Rectal smooth muscle tissue (tissue), 1 donor: ENCODE measurements around the gene RAB6A.
"Not testable (repeated sequence)": the region's sequence is repeated elsewhere in the genome, so short reads cannot be mapped to it uniquely, and the experiment has no call there.

ENCODE experiments used
- H3K27ac ChIP-seq: one replicate; pipeline ENCODE4 v1.7.0; 2013; ENCODE audit warnings: low read depth, low read length, inconsistent platforms
- H3K27me3 ChIP-seq: one replicate; pipeline ENCODE4 v1.7.0; 2013; ENCODE audit warnings: low read length; ENCODE audit not compliant: control insufficient read depth, insufficient read depth
- H3K36me3 ChIP-seq: one replicate; pipeline ENCODE4 v1.7.0; 2013; ENCODE audit warnings: low read length; ENCODE audit not compliant: control insufficient read depth, insufficient read depth
- H3K4me1 ChIP-seq: one replicate; pipeline ENCODE4 v1.7.0; 2013; ENCODE audit warnings: low read length; ENCODE audit not compliant: control insufficient read depth, insufficient read depth
- H3K4me3 ChIP-seq: one replicate; pipeline ENCODE4 v1.7.0; 2013; ENCODE audit warnings: low read length
- H3K9ac ChIP-seq: one replicate; pipeline ENCODE4 v1.7.0; 2013; ENCODE audit warnings: low read length

The RAB6A gene

GRCh38 chr11:73759610-73760134 lies 1.2 kb downstream of the RAB6A start:
- H3K27me3 ChIP-seq = no peaks in the 10 kb centered on the region
- peak overlapping the region; percentile 96 for H3K9ac ChIP-seq
- H3K4me3 ChIP-seq = peak overlapping the region; percentile 98
- peaks cover 12% of the 10 kb centered on the region for H3K4me1 ChIP-seq
- H3K27ac ChIP-seq = peak overlapping the region; percentile 97
- H3K36me3 ChIP-seq = no peaks in the 10 kb centered on the region

- no peaks in the 10 kb centered on the region for H3K27me3 ChIP-seq
These were observed 2.4 kb downstream of the RAB6A start for GRCh38 chr11:73758451-73758850.

GRCh38 chr11:73757598-73757997 lies 3.3 kb downstream of the RAB6A start:
- no peaks in the 10 kb centered on the region for H3K27me3 ChIP-seq
- no peak overlapping the region for H3K9ac ChIP-seq
- no peak overlapping the region for H3K4me3 ChIP-seq
- H3K36me3 ChIP-seq = no peaks in the 10 kb centered on the region
- H3K4me1 ChIP-seq = peaks cover 12% of the 10 kb centered on the region
- no peak overlapping the region for H3K27ac ChIP-seq

More at GRCh38 chr11:73758451-73758850, 2.4 kb downstream of the RAB6A start:
- H3K4me3 ChIP-seq = no peak overlapping the region
- H3K27ac ChIP-seq = no peak overlapping the region
- no peaks in the 10 kb centered on the region for H3K36me3 ChIP-seq
- H3K4me1 ChIP-seq = peaks cover 12% of the 10 kb centered on the region
- H3K9ac ChIP-seq = no peak overlapping the region

- no peaks in the 10 kb centered on the region for H3K27me3 ChIP-seq
- peaks cover 12% of the 10 kb centered on the region for H3K4me1 ChIP-seq
These were observed 5.2 kb downstream of the RAB6A start for GRCh38 chr11:73755670-73756069.

GRCh38 chr11:73753938-73754337 lies 6.9 kb downstream of the RAB6A start:
- Histone ChIP-seq H3K27ac (no peak overlapping the region), H3K36me3 (no peaks in the 10 kb centered on the region), H3K9ac (no peak overlapping the region), H3K4me3 (no peak overlapping the region), H3K27me3 (no peaks in the 10 kb centered on the region), H3K4me1 (peaks cover 6% of the 10 kb centered on the region)

More at GRCh38 chr11:73755670-73756069, 5.2 kb downstream of the RAB6A start:
- Histone ChIP-seq H3K27ac (no peak overlapping the region), H3K9ac (no peak overlapping the region), H3K4me3 (no peak overlapping the region), H3K36me3 (no peaks in the 10 kb centered on the region)

- Histone ChIP-seq H3K4me3 (no peak overlapping the region), H3K27ac (no peak overlapping the region), H3K36me3 (no peaks in the 10 kb centered on the region), H3K4me1 (no peaks in the 10 kb centered on the region), H3K27me3 (no peaks in the 10 kb centered on the region), H3K9ac (no peak overlapping the region)
These were observed 8.0 kb downstream of the RAB6A start for GRCh38 chr11:73752903-73753302.

- H3K27me3 ChIP-seq = no peaks in the 10 kb centered on the region
- no peaks in the 10 kb centered on the region for H3K4me1 ChIP-seq
- H3K9ac ChIP-seq = no peak overlapping the region
- H3K36me3 ChIP-seq = no peaks in the 10 kb centered on the region
- H3K4me3 ChIP-seq = no peak overlapping the region
- no peak overlapping the region for H3K27ac ChIP-seq
These were observed 8.5 kb downstream of the RAB6A start for GRCh38 chr11:73752216-73752867.

GRCh38 chr11:73750862-73751261 lies 10.0 kb downstream of the RAB6A start:
- not testable (repeated sequence) for H3K27me3 ChIP-seq, H3K36me3 ChIP-seq, H3K27ac ChIP-seq, H3K4me1 ChIP-seq, H3K4me3 ChIP-seq, H3K9ac ChIP-seq

- H3K36me3 ChIP-seq = no peaks in the 10 kb centered on the region
- no peaks in the 10 kb centered on the region for H3K4me1 ChIP-seq
- no peak overlapping the region for H3K27ac ChIP-seq
- H3K27me3 ChIP-seq = no peaks in the 10 kb centered on the region
- no peak overlapping the region for H3K9ac ChIP-seq
- H3K4me3 ChIP-seq = no peak overlapping the region
These were observed 10.6 kb downstream of the RAB6A start for GRCh38 chr11:73750228-73750627.

- no peaks in the 10 kb centered on the region for H3K4me1 ChIP-seq
- H3K4me3 ChIP-seq = no peak overlapping the region
- H3K36me3 ChIP-seq = no peaks in the 10 kb centered on the region
- no peak overlapping the region for H3K9ac ChIP-seq
- no peaks in the 10 kb centered on the region for H3K27me3 ChIP-seq
- H3K27ac ChIP-seq = no peak overlapping the region
These were observed 11.8 kb downstream of the RAB6A start for GRCh38 chr11:73749118-73749517.

- no peak overlapping the region for H3K27ac ChIP-seq
- no peaks in the 10 kb centered on the region for H3K36me3 ChIP-seq
- H3K27me3 ChIP-seq = no peaks in the 10 kb centered on the region
- H3K4me3 ChIP-seq = no peak overlapping the region
- no peaks in the 10 kb centered on the region for H3K4me1 ChIP-seq
- H3K9ac ChIP-seq = no peak overlapping the region
These were observed 12.6 kb downstream of the RAB6A start for GRCh38 chr11:73748300-73748699.

- no peak overlapping the region for H3K4me3 ChIP-seq
- H3K9ac ChIP-seq = no peak overlapping the region
These were observed 13.1 kb downstream of the RAB6A start for GRCh38 chr11:73747762-73748161.

GRCh38 chr11:73746701-73747100 lies 14.2 kb downstream of the RAB6A start:
- no peak overlapping the region for H3K27ac ChIP-seq
- no peak overlapping the region for H3K9ac ChIP-seq
- H3K36me3 ChIP-seq = no peaks in the 10 kb centered on the region
- H3K4me1 ChIP-seq = no peaks in the 10 kb centered on the region
- H3K4me3 ChIP-seq = no peak overlapping the region
- H3K27me3 ChIP-seq = no peaks in the 10 kb centered on the region

More at GRCh38 chr11:73747762-73748161, 13.1 kb downstream of the RAB6A start:
- Histone ChIP-seq H3K27me3 (no peaks in the 10 kb centered on the region), H3K36me3 (no peaks in the 10 kb centered on the region), H3K4me1 (no peaks in the 10 kb centered on the region), H3K27ac (no peak overlapping the region)
